ENCODE measurements around the gene LIMS1. TPM values are rescaled to one million over a fixed set of nuclear protein-coding genes. Genes with fewer than 3 reads are reported as not detected.

LIMS1 gene
- total and polyA plus RNA-seq, 2 experiments from 2014 or later = 28.6 to 36.9 TPM

DNA sequence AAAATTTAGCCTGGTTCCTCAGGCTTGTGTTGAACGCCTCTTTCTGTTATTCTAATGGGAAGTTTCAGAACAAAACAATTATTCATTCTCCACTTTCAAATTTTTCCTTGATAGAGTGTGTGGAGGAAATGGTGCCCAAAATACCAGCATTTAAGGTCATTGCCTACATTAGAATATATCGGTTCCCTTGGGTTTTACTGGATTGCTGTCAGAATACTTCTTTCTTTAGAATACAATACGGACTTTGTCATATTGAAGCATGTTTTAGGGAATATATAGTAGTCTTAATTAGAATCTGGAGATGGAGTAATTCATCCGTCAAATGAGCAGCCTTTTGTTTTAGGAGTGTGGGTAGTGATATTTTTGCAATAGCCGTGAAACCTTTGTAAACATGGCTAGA is 13.3 kb downstream of the LIMS1 start (continued):
- TF ChIP-seq, protein P1, sequence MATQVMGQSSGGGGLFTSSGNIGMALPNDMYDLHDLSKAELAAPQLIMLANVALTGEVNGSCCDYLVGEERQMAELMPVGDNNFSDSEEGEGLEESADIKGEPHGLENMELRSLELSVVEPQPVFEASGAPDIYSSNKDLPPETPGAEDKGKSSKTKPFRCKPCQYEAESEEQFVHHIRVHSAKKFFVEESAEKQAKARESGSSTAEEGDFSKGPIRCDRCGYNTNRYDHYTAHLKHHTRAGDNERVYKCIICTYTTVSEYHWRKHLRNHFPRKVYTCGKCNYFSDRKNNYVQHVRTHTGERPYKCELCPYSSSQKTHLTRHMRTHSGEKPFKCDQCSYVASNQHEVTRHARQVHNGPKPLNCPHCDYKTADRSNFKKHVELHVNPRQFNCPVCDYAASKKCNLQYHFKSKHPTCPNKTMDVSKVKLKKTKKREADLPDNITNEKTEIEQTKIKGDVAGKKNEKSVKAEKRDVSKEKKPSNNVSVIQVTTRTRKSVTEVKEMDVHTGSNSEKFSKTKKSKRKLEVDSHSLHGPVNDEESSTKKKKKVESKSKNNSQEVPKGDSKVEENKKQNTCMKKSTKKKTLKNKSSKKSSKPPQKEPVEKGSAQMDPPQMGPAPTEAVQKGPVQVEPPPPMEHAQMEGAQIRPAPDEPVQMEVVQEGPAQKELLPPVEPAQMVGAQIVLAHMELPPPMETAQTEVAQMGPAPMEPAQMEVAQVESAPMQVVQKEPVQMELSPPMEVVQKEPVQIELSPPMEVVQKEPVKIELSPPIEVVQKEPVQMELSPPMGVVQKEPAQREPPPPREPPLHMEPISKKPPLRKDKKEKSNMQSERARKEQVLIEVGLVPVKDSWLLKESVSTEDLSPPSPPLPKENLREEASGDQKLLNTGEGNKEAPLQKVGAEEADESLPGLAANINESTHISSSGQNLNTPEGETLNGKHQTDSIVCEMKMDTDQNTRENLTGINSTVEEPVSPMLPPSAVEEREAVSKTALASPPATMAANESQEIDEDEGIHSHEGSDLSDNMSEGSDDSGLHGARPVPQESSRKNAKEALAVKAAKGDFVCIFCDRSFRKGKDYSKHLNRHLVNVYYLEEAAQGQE (IDR thresholded peaks at IDR 0.05; ENCODE audit: unreplicated experiment) = no peak
- TF ChIP-seq, protein P2, sequence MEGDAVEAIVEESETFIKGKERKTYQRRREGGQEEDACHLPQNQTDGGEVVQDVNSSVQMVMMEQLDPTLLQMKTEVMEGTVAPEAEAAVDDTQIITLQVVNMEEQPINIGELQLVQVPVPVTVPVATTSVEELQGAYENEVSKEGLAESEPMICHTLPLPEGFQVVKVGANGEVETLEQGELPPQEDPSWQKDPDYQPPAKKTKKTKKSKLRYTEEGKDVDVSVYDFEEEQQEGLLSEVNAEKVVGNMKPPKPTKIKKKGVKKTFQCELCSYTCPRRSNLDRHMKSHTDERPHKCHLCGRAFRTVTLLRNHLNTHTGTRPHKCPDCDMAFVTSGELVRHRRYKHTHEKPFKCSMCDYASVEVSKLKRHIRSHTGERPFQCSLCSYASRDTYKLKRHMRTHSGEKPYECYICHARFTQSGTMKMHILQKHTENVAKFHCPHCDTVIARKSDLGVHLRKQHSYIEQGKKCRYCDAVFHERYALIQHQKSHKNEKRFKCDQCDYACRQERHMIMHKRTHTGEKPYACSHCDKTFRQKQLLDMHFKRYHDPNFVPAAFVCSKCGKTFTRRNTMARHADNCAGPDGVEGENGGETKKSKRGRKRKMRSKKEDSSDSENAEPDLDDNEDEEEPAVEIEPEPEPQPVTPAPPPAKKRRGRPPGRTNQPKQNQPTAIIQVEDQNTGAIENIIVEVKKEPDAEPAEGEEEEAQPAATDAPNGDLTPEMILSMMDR (conservative IDR thresholded peaks at IDR 0.05; ENCODE audit: low read depth in 2 of 2) = no peak
- no peak for TF ChIP-seq POLR2AphosphoS5 (IDR thresholded peaks at IDR 0.05; ENCODE audit: low read depth)
- no peak for TF ChIP-seq JUNB (IDR thresholded peaks at IDR 0.05; ENCODE audit: unreplicated experiment)

DNA sequence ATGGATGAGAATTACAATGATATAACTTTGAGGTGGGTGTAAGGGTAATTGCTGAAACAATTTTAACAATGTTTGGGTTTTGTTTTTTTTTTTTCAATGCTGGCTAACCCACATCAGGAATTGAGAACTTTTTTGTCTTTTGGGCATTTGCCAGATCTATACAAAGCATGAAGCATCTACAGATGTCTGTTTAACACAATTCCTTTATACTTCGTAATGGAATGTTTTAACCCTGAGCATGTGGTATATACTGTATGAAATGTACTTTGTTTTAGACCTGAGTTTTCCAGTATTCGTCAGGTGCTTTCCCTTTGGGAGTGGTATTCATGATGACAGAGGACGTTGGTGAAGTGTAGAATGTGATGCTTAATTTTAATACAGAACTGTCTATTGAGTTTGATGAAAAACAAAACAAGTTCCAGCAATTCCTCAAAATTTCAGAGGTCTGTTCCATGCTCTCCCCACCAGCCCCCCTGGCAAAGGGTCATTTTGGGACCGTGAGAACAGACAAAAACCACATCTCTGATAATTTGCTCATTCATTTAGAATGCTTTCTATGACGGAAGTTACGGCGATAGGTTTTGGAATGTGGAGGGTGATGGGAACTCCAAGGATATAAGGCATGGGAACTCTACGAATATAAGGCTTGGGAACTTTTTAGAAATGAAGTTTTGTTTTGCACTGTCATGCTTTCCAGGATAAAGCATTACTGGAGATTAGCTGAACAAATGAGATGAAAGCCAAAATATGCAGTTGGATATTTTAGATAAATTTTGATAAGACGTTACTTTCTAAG is 14.1 kb downstream of the LIMS1 start:
- Histone ChIP-seq H3K36me3 (ENCODE audit: insufficient read depth) (no peaks in the 10 kb centered on the region), H3F3A (replicated peaks; ENCODE audit: low read depth) (no peaks in the 10 kb centered on the region), H4K20me1 (replicated peaks; ENCODE audit: insufficient read depth) (no peaks in the 10 kb centered on the region), H2AFZ (no peak overlapping the region), H3K79me2 (replicated peaks; ENCODE audit: insufficient read depth) (peaks cover 71% of the 10 kb centered on the region), H3K27me3 (ENCODE audit: insufficient read depth) (no peaks in the 10 kb centered on the region), H3K4me3 (no peak overlapping the region), H3K4me1 (ENCODE audit: insufficient read depth) (peaks cover 5% of the 10 kb centered on the region; the same call in 1 of the 2 replicates), H3K9me2 (ENCODE audit: insufficient read depth) (no peaks in the 10 kb centered on the region), H3K4me2 (no peak overlapping the region), H3K27ac (ENCODE audit: low read depth) (no peak overlapping the region)
- Mint-ChIP-seq H3K36me3 (ENCODE audit: low read depth) (peaks cover 9% of the 10 kb centered on the region), H3K4me1 (peaks cover under 1% of the 10 kb centered on the region; the same call in 1 of the 3 replicates), H3K9me3 (peaks cover 10% of the 10 kb centered on the region; the same call in 2 of the 3 replicates), H3K27me3 (ENCODE audit: insufficient read depth, low read depth, poor library complexity) (no peaks in the 10 kb centered on the region), H3K4me3 (no peak overlapping the region), H3K27ac (no peak overlapping the region)
- DNase-seq (ENCODE audit: low spot score) (no peak), ATAC-seq (no peak)
- no peak for TF ChIP-seq JUNB (IDR thresholded peaks at IDR 0.05; ENCODE audit: unreplicated experiment)
- no peak for TF ChIP-seq ZNF331 (CRISPR knock-in tag; IDR thresholded peaks at IDR 0.05; ENCODE audit: low read depth)
- TF ChIP-seq, protein P3, sequence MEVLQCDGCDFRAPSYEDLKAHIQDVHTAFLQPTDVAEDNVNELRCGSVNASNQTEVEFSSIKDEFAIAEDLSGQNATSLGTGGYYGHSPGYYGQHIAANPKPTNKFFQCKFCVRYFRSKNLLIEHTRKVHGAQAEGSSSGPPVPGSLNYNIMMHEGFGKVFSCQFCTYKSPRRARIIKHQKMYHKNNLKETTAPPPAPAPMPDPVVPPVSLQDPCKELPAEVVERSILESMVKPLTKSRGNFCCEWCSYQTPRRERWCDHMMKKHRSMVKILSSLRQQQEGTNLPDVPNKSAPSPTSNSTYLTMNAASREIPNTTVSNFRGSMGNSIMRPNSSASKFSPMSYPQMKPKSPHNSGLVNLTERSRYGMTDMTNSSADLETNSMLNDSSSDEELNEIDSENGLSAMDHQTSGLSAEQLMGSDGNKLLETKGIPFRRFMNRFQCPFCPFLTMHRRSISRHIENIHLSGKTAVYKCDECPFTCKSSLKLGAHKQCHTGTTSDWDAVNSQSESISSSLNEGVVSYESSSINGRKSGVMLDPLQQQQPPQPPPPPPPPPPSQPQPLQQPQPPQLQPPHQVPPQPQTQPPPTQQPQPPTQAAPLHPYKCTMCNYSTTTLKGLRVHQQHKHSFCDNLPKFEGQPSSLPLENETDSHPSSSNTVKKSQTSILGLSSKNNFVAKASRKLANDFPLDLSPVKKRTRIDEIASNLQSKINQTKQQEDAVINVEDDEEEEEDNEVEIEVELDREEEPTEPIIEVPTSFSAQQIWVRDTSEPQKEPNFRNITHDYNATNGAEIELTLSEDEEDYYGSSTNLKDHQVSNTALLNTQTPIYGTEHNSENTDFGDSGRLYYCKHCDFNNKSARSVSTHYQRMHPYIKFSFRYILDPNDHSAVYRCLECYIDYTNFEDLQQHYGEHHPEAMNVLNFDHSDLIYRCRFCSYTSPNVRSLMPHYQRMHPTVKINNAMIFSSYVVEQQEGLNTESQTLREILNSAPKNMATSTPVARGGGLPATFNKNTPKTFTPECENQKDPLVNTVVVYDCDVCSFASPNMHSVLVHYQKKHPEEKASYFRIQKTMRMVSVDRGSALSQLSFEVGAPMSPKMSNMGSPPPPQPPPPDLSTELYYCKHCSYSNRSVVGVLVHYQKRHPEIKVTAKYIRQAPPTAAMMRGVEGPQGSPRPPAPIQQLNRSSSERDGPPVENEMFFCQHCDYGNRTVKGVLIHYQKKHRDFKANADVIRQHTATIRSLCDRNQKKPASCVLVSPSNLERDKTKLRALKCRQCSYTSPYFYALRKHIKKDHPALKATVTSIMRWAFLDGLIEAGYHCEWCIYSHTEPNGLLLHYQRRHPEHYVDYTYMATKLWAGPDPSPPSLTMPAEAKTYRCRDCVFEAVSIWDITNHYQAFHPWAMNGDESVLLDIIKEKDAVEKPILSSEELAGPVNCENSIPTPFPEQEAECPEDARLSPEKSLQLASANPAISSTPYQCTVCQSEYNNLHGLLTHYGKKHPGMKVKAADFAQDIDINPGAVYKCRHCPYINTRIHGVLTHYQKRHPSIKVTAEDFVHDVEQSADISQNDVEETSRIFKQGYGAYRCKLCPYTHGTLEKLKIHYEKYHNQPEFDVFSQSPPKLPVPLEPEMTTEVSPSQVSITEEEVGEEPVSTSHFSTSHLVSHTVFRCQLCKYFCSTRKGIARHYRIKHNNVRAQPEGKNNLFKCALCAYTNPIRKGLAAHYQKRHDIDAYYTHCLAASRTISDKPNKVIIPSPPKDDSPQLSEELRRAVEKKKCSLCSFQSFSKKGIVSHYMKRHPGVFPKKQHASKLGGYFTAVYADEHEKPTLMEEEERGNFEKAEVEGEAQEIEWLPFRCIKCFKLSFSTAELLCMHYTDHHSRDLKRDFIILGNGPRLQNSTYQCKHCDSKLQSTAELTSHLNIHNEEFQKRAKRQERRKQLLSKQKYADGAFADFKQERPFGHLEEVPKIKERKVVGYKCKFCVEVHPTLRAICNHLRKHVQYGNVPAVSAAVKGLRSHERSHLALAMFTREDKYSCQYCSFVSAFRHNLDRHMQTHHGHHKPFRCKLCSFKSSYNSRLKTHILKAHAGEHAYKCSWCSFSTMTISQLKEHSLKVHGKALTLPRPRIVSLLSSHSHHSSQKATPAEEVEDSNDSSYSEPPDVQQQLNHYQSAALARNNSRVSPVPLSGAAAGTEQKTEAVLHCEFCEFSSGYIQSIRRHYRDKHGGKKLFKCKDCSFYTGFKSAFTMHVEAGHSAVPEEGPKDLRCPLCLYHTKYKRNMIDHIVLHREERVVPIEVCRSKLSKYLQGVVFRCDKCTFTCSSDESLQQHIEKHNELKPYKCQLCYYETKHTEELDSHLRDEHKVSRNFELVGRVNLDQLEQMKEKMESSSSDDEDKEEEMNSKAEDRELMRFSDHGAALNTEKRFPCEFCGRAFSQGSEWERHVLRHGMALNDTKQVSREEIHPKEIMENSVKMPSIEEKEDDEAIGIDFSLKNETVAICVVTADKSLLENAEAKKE (CRISPR knock-in tag; IDR thresholded peaks at IDR 0.05) = no peak
- TF ChIP-seq CREB1 (CRISPR knock-in tag; IDR thresholded peaks at IDR 0.05; ENCODE audit: low read depth) = no peak
- no peak for TF ChIP-seq NANOG (IDR thresholded peaks at IDR 0.05; ENCODE audit: borderline replicate concordance)
- TF ChIP-seq POLR2AphosphoS5 (IDR thresholded peaks at IDR 0.05; ENCODE audit: low read depth) = no peak
- TF ChIP-seq, protein P4, sequence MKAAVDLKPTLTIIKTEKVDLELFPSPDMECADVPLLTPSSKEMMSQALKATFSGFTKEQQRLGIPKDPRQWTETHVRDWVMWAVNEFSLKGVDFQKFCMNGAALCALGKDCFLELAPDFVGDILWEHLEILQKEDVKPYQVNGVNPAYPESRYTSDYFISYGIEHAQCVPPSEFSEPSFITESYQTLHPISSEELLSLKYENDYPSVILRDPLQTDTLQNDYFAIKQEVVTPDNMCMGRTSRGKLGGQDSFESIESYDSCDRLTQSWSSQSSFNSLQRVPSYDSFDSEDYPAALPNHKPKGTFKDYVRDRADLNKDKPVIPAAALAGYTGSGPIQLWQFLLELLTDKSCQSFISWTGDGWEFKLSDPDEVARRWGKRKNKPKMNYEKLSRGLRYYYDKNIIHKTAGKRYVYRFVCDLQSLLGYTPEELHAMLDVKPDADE (IDR thresholded peaks at IDR 0.05) = no peak
- no peak for TF ChIP-seq EZH2 (IDR thresholded peaks at IDR 0.05; ENCODE audit: low read depth, unreplicated experiment)
- TF ChIP-seq ZNF114 (CRISPR knock-in tag; IDR thresholded peaks at IDR 0.05) = no peak
- no peak for TF ChIP-seq STAT1 (IDR thresholded peaks at IDR 0.05; ENCODE audit: unreplicated experiment)

All from GM23338 (cell line).